Neuron (in vitro differentiated cells): ENCODE measurements around the gene MRC2.
"Not testable (repeated sequence)": the region's sequence is repeated elsewhere in the genome, so short reads cannot be mapped to it uniquely, and the experiment has no call there.

Source experiments
- H2AFZ ChIP-seq: one replicate; pipeline ENCODE4 v1.6.1; 2013; ENCODE audit warnings: low read depth, mild to moderate bottlenecking, inconsistent platforms, low read length, moderate library complexity
- H3K27me3 ChIP-seq: one replicate; pipeline ENCODE4 v1.6.1; 2013; ENCODE audit warnings: low read length; ENCODE audit not compliant: insufficient read depth
- H3K36me3 ChIP-seq: one replicate; pipeline ENCODE4 v1.6.1; 2013; ENCODE audit warnings: low read length; ENCODE audit not compliant: insufficient read depth
- H3K4me1 ChIP-seq: one replicate; pipeline ENCODE4 v1.6.1; 2013; ENCODE audit warnings: low read length; ENCODE audit not compliant: insufficient read depth
- H3K4me3 ChIP-seq: 2 replicates; pipeline ENCODE4 v1.5.1; 2013; ENCODE audit warnings: mild to moderate bottlenecking, low read length, moderate library complexity
- H3K9me3 ChIP-seq: one replicate; pipeline ENCODE4 v1.6.1; 2013; ENCODE audit warnings: low read length

Gene MRC2

DNA sequence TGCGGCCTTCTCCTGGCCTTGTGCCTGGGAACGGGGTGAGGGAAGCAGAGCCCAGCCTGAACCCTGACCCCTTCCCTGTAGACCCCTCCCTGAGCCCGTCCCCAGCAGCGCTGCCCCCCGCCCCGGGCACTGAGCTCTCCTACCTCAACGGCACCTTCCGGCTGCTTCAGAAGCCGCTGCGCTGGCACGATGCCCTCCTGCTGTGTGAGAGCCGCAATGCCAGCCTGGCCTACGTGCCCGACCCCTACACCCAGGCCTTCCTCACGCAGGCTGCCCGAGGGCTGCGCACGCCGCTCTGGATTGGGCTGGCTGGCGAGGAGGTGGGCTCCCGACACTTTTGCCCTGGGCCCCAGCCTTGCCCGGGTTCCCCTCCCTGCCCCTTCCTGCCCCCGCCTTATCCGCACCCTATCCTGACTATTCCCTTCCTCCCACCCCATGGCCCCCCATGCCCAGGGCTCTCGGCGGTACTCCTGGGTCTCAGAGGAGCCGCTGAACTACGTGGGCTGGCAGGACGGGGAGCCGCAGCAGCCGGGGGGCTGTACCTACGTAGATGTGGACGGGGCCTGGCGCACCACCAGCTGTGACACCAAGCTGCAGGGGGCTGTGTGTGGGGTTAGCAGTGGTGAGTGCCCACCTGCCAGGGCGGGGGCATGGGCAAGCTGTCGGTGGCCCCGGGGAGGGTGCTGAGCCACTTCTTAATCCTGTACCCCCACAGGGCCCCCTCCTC, 62.1 kb downstream of the MRC2 start:
- no peak overlapping the region for H3K4me3 ChIP-seq
- H2AFZ ChIP-seq, result no peak overlapping the region
- H3K9me3 ChIP-seq, result no peaks in the 10 kb centered on the region
- H3K27me3 ChIP-seq, result no peaks in the 10 kb centered on the region
- peaks cover 55% of the 10 kb centered on the region for H3K36me3 ChIP-seq
- H3K4me1 ChIP-seq, result peaks cover 10% of the 10 kb centered on the region

DNA sequence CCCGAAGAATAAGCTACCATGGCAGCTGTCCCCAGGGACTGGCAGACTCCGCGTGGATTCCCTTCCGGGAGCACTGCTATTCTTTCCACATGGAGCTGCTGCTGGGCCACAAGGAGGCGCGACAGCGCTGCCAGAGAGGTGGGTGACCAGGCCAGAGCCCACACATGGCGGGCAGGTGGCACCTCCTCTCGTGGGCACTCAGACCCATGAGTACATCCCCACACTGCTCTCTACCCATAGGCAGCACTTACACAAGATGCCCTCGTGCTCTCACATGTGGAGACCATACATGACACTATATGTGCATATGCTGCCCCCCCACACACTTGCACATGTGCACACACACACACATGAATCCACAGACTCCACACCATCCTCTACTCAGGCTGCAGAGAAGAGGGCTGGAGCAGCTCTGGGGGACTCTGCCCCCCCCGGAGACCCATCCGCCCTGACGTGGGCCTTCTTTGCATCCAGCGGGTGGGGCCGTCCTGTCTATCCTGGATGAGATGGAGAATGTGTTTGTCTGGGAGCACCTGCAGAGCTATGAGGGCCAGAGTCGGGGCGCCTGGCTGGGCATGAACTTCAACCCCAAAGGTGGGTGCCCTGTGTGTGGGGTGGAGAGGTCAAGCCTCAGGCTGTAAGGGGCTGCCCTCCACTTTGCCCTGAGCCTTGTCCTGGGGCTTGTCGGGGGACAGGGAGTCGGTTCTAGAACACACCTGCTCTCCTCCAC, 62.9 kb downstream of the MRC2 start:
- no peak overlapping the region for H3K4me3 ChIP-seq
- peaks cover 52% of the 10 kb centered on the region for H3K36me3 ChIP-seq
- H3K9me3 ChIP-seq, result no peaks in the 10 kb centered on the region
- H3K27me3 ChIP-seq, result no peaks in the 10 kb centered on the region
- H3K4me1 ChIP-seq, result peaks cover 14% of the 10 kb centered on the region
- H2AFZ ChIP-seq, result no peak overlapping the region

DNA sequence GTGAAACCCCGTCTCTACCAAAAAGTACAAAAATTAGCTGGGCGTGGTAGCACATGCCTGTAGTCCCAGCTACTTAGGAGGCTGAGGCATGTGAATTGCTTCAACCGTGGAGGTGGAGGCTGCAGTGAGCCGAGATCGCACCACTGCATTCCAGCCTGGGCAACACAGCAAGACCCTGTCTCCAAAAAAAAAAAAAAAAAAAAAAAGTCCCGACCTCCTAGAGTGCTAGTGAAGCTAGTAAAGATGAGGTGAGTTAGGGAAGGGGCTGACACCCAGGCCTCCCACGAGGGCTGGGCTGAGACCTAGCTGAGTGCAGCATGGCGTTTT, 64.1 kb downstream of the MRC2 start:
- Histone ChIP-seq H3K36me3 (peaks cover 42% of the 10 kb centered on the region), H3K4me1 (peaks cover 14% of the 10 kb centered on the region)

DNA sequence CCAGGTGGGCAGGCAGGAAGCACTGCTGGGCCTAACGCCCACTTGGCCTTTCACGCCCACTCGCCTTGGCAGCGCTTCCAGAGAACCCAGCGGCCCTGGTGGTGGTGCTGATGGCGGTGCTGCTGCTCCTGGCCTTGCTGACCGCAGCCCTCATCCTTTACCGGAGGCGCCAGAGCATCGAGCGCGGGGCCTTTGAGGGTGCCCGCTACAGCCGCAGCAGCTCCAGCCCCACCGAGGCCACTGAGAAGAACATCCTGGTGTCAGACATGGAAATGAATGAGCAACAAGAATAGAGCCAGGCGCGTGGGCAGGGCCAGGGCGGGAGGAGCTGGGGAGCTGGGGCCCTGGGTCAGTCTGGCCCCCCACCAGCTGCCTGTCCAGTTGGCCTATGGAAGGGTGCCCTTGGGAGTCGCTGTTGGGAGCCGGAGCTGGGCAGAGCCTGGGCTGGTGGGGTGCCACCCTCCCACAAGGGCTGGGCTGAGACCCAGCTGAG, 64.7 kb downstream of the MRC2 start:
- H3K4me3 ChIP-seq, result no peak overlapping the region
- H3K9me3 ChIP-seq, result no peaks in the 10 kb centered on the region
- no peak overlapping the region for H2AFZ ChIP-seq
- peaks cover 38% of the 10 kb centered on the region for H3K36me3 ChIP-seq
- peaks cover 14% of the 10 kb centered on the region for H3K4me1 ChIP-seq
- H3K27me3 ChIP-seq, result no peaks in the 10 kb centered on the region

More for the DNA sequence above, 64.1 kb downstream of the MRC2 start:
- not testable (repeated sequence) for H2AFZ ChIP-seq, H3K4me3 ChIP-seq, H3K27me3 ChIP-seq, H3K9me3 ChIP-seq

DNA sequence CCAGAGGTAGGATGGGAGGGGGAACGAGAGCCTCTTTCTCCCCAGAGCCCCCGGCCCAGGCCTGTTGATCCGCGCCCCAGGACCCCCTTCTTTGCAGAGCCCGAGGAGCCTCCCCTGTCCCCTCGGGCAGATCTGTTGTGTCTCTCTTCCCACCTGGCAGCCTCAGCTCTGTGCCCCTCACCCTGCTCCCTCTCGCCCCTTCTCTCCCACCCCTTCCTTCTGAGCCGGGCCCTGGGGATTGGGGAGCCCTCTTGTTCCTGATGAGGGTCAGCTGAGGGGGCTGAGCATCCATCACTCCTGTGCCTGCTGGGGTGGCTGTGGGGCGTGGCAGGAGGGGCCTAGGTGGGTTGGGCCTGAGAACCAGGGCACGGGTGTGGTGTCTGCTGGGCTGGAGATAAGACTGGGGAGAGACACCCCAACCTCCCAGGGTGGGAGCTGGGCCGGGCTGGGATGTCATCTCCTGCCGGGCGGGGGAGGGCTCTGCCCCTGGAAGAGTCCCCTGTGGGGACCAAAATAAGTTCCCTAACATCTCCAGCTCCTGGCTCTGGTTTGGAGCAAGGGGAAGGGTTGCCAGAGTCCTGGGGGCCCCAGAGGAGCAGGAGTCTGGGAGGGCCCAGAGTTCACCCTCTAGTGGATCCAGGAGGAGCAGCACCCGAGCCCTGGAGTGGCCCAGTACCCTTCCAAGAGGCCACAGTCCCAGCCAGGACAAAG, 65.4 kb downstream of the MRC2 start:
- peaks cover 37% of the 10 kb centered on the region for H3K36me3 ChIP-seq
- H2AFZ ChIP-seq, result no peak overlapping the region
- no peaks in the 10 kb centered on the region for H3K27me3 ChIP-seq
- H3K4me3 ChIP-seq, result no peak overlapping the region
- H3K4me1 ChIP-seq, result peaks cover 14% of the 10 kb centered on the region
- no peaks in the 10 kb centered on the region for H3K9me3 ChIP-seq

DNA sequence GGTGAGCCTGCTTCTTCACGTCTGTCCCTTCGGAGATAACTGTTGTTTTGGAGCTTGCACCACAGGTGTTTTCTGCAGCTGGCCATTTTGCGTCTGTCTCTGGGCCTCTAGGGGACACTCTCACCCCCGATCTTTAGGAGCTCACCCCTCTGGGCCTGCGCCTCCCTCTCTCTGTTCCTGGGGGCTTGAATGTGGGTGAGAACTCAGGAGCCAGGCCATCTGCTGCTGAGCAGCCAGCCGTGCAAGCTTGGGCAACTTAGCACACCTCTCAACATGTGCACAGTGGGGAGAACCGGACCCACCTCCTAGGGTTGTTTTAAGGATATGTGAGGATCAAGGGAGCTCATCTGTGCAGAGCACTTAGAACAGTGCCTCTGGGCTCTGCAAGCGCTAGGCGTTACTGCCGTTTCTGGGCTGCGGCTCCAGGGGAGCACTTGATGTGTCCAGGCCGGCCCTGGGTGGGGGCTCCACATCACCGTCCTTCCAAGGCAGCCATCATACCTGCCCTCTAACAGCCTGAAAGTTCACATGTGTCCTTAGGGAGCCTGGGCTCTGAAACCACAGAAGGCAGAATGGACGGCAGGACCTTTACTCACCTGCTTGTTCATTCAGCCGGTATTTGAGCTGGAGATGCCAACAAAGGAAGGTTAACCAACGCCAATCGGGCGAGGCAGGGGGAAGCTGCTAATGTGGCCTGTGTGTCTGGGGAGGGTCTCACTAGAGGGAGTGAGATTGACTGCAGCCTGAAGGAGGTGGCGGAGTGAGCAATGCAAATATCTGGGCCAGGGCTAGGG, 66.3 kb downstream of the MRC2 start:
- Histone ChIP-seq H3K9me3 (no peaks in the 10 kb centered on the region), H3K27me3 (no peaks in the 10 kb centered on the region), H3K36me3 (peaks cover 29% of the 10 kb centered on the region), H3K4me3 (no peak overlapping the region), H2AFZ (no peak overlapping the region), H3K4me1 (peaks cover 14% of the 10 kb centered on the region)

- Histone ChIP-seq H3K4me1 (peaks cover 14% of the 10 kb centered on the region), H3K36me3 (peaks cover 19% of the 10 kb centered on the region)
- not testable (repeated sequence) for H3K27me3 ChIP-seq, H3K4me3 ChIP-seq, H3K9me3 ChIP-seq, H2AFZ ChIP-seq
These were observed 67.7 kb downstream of the MRC2 start for GRCh38 chr17:62695093-62695738.

GRCh38 chr17:62696256-62696655, 68.8 kb downstream of the MRC2 start:
- no peaks in the 10 kb centered on the region for H3K9me3 ChIP-seq
- peaks cover 14% of the 10 kb centered on the region for H3K4me1 ChIP-seq
- peaks cover 11% of the 10 kb centered on the region for H3K36me3 ChIP-seq
- no peaks in the 10 kb centered on the region for H3K27me3 ChIP-seq
- H2AFZ ChIP-seq, result no peak overlapping the region
- no peak overlapping the region for H3K4me3 ChIP-seq

DNA sequence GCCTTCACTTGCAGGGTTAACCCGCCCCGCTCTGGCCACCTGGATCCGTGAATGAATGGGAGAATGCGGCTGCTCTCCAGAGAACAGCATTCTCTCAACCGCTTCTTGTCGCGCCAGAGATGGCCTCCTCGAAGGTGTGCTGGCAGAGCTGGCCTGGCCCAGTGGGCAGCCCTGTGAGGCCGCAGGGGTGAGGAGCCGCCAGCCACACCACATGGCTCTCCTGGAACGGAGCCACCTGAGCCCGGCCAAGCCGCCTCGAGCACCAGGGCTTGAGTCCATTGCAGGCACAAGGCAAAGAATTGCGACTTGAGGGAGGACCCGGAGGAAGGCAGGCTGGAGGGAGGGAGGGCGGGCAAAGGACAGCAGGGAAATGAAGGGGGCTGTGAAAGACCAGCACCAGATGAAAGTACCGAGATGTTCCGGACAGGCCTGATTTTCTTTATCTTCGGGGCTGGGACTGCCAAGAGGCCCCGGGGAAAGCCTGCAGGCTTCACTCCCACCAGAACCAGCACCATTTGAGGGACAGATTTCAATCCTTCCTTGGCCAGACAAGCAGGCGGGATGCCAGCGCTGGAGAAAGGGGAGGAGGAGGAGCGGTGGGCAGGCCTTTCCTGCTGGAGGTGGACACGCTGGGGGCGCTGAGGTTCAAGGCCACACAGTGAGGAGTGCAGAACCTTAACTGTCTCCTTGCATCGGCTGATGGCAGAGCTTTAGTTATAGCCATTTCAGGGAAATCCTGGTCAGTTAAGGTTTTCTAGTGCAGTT, 69.4 kb downstream of the MRC2 start:
- Histone ChIP-seq H2AFZ (no peak overlapping the region), H3K27me3 (no peaks in the 10 kb centered on the region), H3K4me3 (no peak overlapping the region), H3K4me1 (peaks cover 14% of the 10 kb centered on the region), H3K9me3 (no peaks in the 10 kb centered on the region), H3K36me3 (peaks cover 6% of the 10 kb centered on the region)

DNA sequence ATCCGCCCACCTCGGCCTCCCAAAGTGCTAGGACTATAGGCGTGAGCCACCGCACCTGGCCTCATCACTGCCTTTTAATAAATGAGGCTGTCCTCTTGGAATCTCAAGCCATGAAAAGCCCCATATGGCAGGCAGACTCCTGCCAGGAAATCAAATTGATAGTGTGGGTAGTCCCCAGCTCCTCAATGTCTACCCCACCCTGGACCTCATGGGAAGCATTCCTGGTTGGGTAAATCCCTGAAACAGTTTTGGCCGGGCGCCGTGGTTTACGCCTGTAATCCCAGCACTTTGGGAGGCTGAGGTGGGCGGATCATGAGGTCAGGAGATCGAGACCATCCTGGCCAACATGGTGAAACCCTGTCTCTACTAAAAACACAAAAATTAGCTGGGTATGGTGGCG, 71.0 kb downstream of the MRC2 start:
- not testable (repeated sequence) for H3K27me3 ChIP-seq, H3K9me3 ChIP-seq, H3K4me3 ChIP-seq, H2AFZ ChIP-seq, H3K36me3 ChIP-seq
- peaks cover 18% of the 10 kb centered on the region for H3K4me1 ChIP-seq

- no peak overlapping the region for H3K4me3 ChIP-seq
- no peaks in the 10 kb centered on the region for H3K27me3 ChIP-seq
- H3K9me3 ChIP-seq, result no peaks in the 10 kb centered on the region
- no peak overlapping the region for H2AFZ ChIP-seq
- peaks cover 11% of the 10 kb centered on the region for H3K4me1 ChIP-seq
- no peaks in the 10 kb centered on the region for H3K36me3 ChIP-seq
These were observed 73.7 kb downstream of the MRC2 start for GRCh38 chr17:62700964-62701705.
